Skeletal muscle satellite cell (primary cell): ENCODE results near the gene RERE. TPM values are rescaled to one million over a fixed set of nuclear protein-coding genes. Genes with fewer than 3 reads are reported as not detected.

Experiments used
- H3K27me3 ChIP-seq: 2 replicates; pipeline ENCODE4 v1.7.0; 2013; ENCODE audit warnings: low read length; ENCODE audit not compliant: control insufficient read depth, insufficient read depth
- H3K36me3 ChIP-seq: 2 replicates; pipeline ENCODE4 v1.7.0; 2013; ENCODE audit warnings: mild to moderate bottlenecking, control low read depth, low read length; ENCODE audit not compliant: insufficient read depth
- H3K4me1 ChIP-seq: 2 replicates; pipeline ENCODE4 v1.7.0; 2013; ENCODE audit warnings: low read length; ENCODE audit not compliant: control insufficient read depth, insufficient read depth
- H3K4me2 ChIP-seq: 2 replicates; pipeline ENCODE4 v1.7.0; 2013; ENCODE audit warnings: mild to moderate bottlenecking, low read length
- H3K4me3 ChIP-seq: 2 replicates; pipeline ENCODE4 v1.7.0; 2013; ENCODE audit warnings: low read length
- H3K9ac ChIP-seq: 2 replicates; pipeline ENCODE4 v1.7.0; 2013; ENCODE audit warnings: mild to moderate bottlenecking, low read depth, low read length, moderate library complexity
- H3K9me3 ChIP-seq: replicated peaks from 2 replicates; pipeline ENCODE4 v1.7.0; 2013; ENCODE audit warnings: mild to moderate bottlenecking, control low read depth, low read length
- total RNA-seq: library from RNA; depleted of rRNA; stranded (reverse); fragments of >200 nt; gene quantifications from 2 replicates; pipeline ENCODE4 v1.2.3, GENCODE V29; 2012; rRNA removed

The RERE gene
- 14.9 and 24.1 TPM in 2 replicates for total RNA-seq

DNA sequence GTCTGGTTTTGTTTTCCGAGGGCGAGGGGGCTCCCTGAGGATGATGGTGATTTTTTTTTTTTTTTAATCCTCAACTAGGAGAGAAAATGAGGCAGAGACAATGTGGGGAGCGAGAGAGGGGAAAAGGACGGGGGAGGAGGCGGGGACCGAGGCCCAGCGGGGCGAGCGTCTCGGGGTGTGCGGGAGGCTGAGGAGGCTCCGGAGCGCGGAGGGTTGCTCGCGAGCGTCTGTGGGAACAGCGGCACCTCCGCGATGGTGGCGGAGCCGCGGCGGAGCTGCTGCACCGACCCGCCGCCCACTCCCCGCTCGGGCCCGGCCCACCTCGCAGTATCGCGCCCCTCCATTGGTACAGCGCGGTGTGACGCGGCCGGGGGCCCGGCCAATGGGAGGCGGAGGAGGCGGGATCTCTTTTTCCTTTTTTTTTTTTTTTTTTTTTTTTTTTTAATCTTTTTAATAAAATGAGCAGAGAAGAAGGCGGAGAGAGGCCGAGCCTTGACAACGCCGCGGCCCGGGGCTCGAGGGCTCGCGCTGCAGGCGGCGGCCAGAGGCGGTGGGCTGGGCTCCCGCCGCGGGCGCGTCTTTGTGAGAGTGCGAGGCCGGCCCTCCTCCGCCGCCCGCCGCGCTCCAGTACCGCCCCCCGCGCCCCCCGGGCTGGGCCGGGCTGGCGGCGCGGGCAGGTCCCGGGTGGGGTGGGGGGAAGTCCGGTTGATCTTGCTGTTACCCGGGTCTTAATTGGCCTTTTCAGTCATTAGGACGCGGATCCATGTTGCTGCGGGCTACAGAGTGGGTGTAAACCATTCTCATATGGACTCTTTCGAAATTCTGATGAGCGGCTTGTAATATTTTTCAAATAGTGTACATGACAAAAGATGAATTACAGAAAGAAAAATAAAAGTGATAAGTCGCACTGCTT, at the start of gene RERE:
Gene RERE, minus strand, starts transcription at position 229 of the 913 bp plus-strand sequence.
- H3K9me3 ChIP-seq = no peaks in the 10 kb centered on the region
- peak within 1 kb of the TSS; percentile 95 for H3K9ac ChIP-seq
- peak within 1 kb of the TSS; percentile 97 for H3K4me2 ChIP-seq
- H3K4me1 ChIP-seq = peaks cover 48% of the 10 kb centered on the region
- peak within 1 kb of the TSS; percentile 92 for H3K4me3 ChIP-seq
- H3K36me3 ChIP-seq = no peaks in the 10 kb centered on the region
- no peaks in the 10 kb centered on the region for H3K27me3 ChIP-seq

DNA sequence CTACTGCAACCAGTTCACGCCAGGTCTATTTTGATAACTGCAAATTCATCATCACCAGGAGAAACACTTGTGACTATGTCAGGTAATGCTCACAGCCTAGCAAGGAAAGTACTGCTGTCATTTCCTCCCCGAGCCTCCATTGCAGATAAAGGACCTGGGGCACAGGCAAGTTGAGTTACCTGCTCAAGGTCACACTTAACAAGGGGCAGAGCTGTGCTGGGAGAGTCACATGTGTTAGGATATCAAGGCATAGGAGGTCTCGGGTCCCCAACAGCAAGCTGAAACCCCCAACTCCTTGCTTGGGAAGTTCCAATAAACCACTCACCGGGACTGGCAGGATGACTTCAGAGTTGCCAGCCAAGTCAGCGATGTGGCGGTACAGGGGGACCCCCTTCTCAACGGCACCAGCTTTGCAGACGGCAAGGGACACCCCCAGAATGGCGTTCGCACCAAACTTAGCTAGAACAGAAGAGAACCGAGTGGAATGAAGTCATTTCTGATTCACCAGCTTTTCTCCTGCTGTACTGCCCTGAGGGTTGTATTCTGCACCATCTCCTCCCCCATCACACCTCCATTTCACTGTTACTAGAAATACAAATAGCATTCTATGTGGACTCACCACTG, 49.5 kb upstream of the RERE start:
- Histone ChIP-seq H3K4me3 (no peak overlapping the region), H3K4me2 (no peak overlapping the region), H3K4me1 (peaks cover 29% of the 10 kb centered on the region), H3K9me3 (no peaks in the 10 kb centered on the region), H3K36me3 (peaks cover 98% of the 10 kb centered on the region), H3K9ac (no peak overlapping the region), H3K27me3 (no peaks in the 10 kb centered on the region)

DNA sequence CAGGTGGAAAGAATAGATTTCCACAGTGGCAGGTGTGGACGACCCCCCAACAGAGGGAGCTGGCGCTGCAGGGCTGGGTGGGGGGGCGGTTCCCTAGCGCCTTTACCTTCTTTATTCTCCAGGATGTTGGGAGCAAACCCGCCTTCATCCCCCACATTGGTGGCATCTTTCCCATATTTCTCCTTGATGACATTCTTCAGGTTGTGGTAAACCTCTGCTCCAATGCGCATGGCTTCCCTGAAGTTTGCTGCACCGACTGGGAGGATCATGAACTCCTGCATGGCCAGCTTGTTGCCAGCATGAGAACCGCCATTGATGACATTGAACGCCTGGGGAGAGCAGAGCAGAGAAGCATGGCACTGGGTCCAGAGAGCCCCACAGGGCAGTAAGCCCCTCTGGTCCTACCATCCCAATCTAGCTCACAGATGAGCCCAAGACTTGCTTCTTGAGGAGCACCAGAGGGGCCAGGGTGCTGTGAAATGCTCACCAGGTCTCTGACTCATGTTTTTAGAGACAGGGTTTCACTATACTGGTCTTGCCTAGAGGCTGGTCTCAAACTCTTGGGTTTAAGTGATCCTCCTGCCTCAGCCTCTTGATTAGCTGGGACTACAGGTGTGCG, 48.8 kb upstream of the RERE start:
- no peaks in the 10 kb centered on the region for H3K27me3 ChIP-seq
- no peak overlapping the region for H3K4me2 ChIP-seq
- no peak overlapping the region for H3K4me3 ChIP-seq
- no peaks in the 10 kb centered on the region for H3K9me3 ChIP-seq
- peaks cover 95% of the 10 kb centered on the region for H3K36me3 ChIP-seq
- no peak overlapping the region for H3K9ac ChIP-seq
- H3K4me1 ChIP-seq = peaks cover 27% of the 10 kb centered on the region

DNA sequence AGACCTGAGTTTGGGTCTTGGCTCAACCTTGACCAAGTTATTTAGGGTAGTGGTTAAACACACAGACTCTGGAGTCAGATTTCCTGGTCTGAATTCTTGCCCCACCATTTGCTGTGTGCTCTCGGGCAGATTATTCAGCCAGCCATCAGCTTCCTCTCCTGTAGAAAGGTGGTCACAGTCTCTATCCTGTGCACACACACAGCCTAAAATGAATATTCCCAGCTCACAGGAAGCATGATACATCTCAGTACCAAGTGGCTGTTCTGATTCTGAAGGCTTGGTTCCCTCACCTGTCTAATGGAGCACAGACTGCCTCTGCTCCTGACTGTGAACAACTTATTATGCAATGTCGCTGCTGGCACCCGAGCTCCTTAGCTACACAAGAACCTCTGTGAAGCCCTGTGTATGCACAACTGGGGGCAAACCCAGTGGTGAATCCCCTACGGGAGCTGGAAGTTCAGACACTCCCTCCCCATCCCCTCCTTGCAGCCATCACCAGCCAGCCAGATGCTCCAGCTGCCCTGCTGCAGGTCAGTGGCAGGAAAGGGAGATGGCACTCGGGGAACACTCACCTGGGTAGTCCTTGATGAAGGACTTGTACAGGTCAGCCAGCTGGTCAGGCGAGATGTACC, 47.4 kb upstream of the RERE start:
- H3K36me3 ChIP-seq = peaks cover 94% of the 10 kb centered on the region
- no peak overlapping the region for H3K4me2 ChIP-seq
- H3K27me3 ChIP-seq = no peaks in the 10 kb centered on the region
- no peak overlapping the region for H3K4me3 ChIP-seq
- peaks cover 24% of the 10 kb centered on the region for H3K4me1 ChIP-seq
- no peaks in the 10 kb centered on the region for H3K9me3 ChIP-seq
- H3K9ac ChIP-seq = no peak overlapping the region

DNA sequence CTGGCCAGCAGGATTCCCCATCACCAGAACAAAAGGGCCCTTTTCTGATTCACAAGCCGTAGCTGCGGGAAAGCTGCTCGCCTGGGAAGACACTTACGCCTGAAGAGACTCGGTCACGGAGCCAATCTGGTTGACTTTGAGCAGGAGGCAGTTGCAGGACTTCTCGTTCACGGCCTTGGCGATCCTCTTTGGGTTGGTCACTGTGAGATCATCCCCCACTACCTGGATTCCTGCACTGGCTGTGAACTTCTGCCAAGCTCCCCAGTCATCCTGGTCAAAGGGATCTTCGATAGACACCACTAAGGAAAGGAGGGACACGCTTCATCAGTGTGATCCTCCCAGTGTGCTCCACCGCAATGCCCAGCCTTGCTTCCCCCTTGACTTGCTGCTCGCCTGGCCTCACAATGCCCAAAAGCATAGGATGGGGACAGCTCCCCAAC, 46.4 kb upstream of the RERE start:
- Histone ChIP-seq H3K4me3 (no peak overlapping the region), H3K9me3 (no peaks in the 10 kb centered on the region), H3K9ac (no peak overlapping the region), H3K4me1 (peaks cover 25% of the 10 kb centered on the region), H3K4me2 (no peak overlapping the region), H3K27me3 (no peaks in the 10 kb centered on the region), H3K36me3 (peaks cover 90% of the 10 kb centered on the region)

DNA sequence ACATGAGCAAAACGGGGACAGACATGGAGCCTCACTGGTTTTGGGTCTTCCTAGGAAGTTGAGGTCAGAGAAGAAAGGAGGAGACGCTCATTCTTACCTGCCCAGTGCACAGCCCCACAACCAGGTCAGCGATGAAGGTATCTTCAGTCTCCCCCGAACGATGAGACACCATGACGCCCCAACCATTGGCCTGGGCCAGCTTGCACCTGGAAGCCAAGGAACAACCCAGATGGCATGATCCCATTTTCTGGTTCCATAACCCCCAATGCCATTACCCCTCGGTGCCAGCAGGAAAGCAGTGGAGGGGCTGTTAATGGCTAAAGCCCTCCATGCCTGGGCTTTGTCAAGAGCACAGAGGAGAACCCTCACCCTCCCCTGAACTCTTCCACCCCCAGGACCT, 45.7 kb upstream of the RERE start:
- Histone ChIP-seq H3K9ac (no peak overlapping the region), H3K9me3 (no peaks in the 10 kb centered on the region), H3K27me3 (no peaks in the 10 kb centered on the region), H3K4me2 (no peak overlapping the region), H3K36me3 (peaks cover 86% of the 10 kb centered on the region), H3K4me1 (peaks cover 32% of the 10 kb centered on the region), H3K4me3 (no peak overlapping the region)

DNA sequence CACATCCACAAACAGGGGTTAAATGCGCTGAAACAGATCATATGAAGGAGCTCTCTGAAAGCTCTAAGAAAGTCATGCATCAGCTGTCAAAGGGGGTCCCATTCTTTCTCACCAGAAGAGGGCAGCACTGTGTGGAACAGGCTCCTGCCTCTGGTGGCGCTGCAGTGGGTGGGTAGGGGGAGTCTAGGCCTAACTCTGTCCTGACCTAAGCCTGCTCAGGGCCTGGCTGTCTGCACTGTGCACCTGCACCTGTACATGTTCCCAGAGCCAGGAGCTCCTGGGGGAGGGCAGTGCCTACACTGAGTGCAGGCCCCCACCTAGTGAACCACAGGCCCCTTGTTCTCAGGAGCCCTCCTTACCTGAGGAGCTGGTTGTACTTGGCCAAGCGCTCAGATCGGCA, 45.1 kb upstream of the RERE start:
- Histone ChIP-seq H3K4me3 (no peak overlapping the region), H3K4me1 (peaks cover 37% of the 10 kb centered on the region), H3K9ac (no peak overlapping the region), H3K9me3 (no peaks in the 10 kb centered on the region), H3K4me2 (no peak overlapping the region), H3K36me3 (peaks cover 80% of the 10 kb centered on the region), H3K27me3 (no peaks in the 10 kb centered on the region)

DNA sequence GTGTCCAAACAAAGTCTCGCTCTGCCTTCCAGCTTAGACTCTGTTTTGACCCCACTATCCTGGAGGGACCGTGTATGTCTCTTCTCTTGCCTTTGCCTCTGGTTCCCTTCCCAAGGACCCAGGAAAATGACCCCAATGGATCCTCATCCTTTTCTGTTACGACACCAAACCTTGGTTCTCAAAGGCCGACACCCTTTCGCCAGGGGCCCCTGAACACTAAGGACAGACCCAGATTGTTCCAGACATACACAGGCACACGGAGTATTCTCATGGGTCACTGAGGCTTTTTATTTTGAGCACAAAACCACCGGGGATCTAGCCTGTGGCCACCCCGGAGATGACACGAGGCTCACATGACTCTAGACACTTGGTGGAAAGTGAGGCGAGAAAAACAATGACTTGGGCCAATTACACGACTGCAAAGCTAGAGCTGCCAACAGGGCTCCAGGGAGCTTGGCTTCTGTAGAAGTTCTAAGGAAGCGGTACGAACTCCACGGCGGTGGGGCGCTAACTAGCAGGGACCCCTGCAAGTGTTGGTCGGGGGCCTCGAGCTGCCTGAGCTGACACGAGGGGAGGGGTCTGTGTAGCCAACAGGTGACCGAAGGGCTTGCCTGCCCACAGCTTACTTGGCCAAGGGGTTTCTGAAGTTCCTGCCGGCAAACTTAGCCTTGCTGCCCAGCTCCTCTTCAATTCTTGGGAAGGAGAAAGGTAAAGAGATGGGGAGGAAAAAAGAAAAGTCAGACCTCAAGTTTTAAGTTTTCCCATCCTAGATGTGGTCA, 43.5 kb upstream of the RERE start:
- H3K4me1 ChIP-seq = peaks cover 37% of the 10 kb centered on the region

DNA sequence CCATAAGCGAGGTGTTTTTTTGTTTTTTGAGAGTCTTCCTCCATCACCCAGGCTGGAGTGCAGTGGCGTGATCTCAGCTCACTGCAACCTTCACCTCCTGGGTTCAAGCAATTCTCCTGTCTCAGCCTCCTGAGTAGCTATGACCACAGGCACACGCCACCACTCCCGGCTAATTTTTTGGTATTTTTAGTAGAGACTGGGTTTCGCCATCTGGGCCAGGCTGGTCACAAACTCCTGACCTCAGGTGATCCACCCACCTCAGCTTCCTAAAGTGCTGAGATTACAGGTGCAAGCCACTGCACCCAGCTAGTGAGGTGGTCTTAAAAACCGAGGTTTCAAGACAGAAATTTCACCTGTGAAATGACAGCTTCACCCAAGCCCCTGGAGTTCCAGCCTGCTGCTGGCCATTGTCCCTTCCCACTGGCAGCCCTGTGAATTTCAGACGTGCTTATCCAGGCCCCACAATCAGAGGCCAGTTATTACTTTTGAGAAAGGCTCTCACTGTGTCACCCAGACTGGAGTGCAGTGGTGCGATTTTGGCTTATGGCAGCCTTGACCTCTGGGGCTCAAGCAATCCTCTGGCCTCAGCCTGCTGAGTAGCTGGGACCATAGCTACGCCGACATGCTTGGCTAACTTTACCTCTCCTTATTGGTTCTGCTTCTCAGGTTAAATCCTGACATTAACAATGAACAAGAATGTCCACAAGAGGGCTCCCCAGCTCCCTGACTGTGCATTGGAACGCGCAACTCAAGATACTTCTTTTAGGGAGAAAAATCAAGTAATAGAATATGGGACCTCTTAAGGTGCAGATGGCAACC, 41.7 kb upstream of the RERE start:
- Histone ChIP-seq H3K9ac (no peak overlapping the region), H3K4me2 (no peak overlapping the region), H3K9me3 (no peaks in the 10 kb centered on the region), H3K4me1 (peaks cover 37% of the 10 kb centered on the region), H3K4me3 (no peak overlapping the region), H3K36me3 (peaks cover 56% of the 10 kb centered on the region), H3K27me3 (no peaks in the 10 kb centered on the region)

More for the DNA sequence above, 43.5 kb upstream of the RERE start:
- peaks cover 75% of the 10 kb centered on the region for H3K36me3 ChIP-seq
- no peaks in the 10 kb centered on the region for H3K9me3 ChIP-seq
- H3K27me3 ChIP-seq = no peaks in the 10 kb centered on the region
- H3K4me3 ChIP-seq = no peak overlapping the region
- H3K4me2 ChIP-seq = no peak overlapping the region
- no peak overlapping the region for H3K9ac ChIP-seq

DNA sequence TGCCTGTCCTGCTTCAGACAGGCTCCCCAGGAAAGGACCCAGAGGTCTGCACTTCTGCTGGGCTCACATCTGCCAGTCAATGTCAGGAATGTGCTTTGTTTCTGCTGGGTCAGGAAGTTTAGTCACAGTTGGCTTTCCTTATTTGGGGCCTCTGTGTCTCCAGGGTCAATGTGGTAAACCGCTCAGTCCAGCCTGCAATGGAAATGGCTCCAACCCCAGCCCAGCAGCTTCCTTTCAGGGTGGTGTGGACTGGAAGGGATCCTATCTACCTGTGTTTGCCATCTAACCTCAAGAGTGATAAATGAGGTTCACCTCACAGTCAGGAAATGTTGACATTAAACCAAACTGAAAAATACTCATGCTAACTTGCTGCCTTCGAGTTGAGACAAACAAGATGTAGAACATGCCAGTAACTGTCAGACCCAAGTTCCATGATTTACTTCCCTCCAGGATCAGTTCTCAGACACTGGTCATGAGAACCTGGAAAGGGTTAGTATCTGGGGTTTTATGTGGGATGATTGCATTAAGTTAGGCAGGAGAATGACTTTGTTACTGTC, 40.8 kb upstream of the RERE start:
- H3K4me1 ChIP-seq = peaks cover 37% of the 10 kb centered on the region
- no peaks in the 10 kb centered on the region for H3K9me3 ChIP-seq
- H3K4me3 ChIP-seq = no peak overlapping the region
- no peaks in the 10 kb centered on the region for H3K27me3 ChIP-seq
- peaks cover 47% of the 10 kb centered on the region for H3K36me3 ChIP-seq
- H3K4me2 ChIP-seq = peak overlapping the region; percentile 12
- no peak overlapping the region for H3K9ac ChIP-seq
